ENCODE results near the gene SQSTM1. TPM values are rescaled to one million over a fixed set of nuclear protein-coding genes. Genes with fewer than 3 reads are reported as not detected.

The SQSTM1 gene
- total RNA-seq, 1 donor from 2014 or later: 297 TPM

DNA sequence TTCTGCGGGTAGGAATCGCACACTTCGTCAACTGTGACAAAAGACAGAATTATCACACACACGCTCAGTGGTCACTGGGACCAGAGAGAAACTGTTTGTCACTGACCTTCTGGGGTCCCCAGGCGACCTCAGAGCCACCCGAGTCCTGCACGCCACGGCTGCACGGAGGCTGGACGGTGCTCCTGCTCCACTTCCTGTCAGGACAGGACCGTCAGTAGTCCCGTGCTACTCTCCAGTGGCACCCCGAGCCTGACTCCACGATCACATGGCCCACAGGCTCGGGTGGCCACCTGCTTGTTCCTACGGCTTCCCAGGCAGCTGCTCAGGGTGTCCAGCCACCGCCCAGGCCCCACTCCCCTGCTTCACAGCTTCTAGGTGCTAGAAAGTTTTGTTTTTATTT is 20.1 kb downstream of the SQSTM1 start:
- TF ChIP-seq, protein P1, sequence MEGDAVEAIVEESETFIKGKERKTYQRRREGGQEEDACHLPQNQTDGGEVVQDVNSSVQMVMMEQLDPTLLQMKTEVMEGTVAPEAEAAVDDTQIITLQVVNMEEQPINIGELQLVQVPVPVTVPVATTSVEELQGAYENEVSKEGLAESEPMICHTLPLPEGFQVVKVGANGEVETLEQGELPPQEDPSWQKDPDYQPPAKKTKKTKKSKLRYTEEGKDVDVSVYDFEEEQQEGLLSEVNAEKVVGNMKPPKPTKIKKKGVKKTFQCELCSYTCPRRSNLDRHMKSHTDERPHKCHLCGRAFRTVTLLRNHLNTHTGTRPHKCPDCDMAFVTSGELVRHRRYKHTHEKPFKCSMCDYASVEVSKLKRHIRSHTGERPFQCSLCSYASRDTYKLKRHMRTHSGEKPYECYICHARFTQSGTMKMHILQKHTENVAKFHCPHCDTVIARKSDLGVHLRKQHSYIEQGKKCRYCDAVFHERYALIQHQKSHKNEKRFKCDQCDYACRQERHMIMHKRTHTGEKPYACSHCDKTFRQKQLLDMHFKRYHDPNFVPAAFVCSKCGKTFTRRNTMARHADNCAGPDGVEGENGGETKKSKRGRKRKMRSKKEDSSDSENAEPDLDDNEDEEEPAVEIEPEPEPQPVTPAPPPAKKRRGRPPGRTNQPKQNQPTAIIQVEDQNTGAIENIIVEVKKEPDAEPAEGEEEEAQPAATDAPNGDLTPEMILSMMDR (IDR thresholded peaks at IDR 0.05): no peak
- H3K4me3 Mint-ChIP-seq (ENCODE audit: unreplicated experiment): no peak overlapping the region
- DNase-seq (ENCODE audit: low spot score): peak; percentile 93
- no peak overlapping the region for H3K27ac Mint-ChIP-seq (ENCODE audit: unreplicated experiment)
- peaks cover 24% of the 10 kb centered on the region for H3K36me3 Mint-ChIP-seq (ENCODE audit: low read depth)
- no peaks in the 10 kb centered on the region for H3K4me1 Mint-ChIP-seq (ENCODE audit: low read depth)
- peaks cover 5% of the 10 kb centered on the region for H3K9me3 Mint-ChIP-seq (ENCODE audit: low read depth)
- H3K27me3 Mint-ChIP-seq (ENCODE audit: low read depth): no peaks in the 10 kb centered on the region

DNA sequence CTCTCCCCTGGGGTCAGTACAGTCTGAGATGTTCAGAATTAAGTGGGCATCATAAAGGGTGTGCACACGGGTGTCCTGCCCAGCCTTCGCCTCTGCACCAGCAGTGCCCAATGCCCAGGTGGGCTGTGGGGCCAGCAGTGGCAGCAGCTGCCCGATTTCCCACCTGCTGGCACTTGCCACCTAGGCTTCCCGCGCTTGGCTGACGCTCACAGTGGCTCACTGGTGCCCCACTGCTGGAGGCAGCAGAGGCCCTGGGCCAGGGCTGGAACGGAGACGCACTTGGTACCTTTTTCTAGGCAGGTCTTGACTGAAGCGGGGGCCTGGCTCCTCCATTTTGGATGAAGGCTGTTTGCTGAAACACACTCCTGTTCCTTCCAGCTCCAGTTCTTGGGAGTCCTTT is 20.9 kb downstream of the SQSTM1 start:
- peak; percentile 91 for DNase-seq (ENCODE audit: low spot score)
- TF ChIP-seq, protein P1 (IDR thresholded peaks at IDR 0.05): no peak
- Mint-ChIP-seq H3K4me3 (ENCODE audit: unreplicated experiment) (no peak overlapping the region), H3K27me3 (ENCODE audit: low read depth) (no peaks in the 10 kb centered on the region), H3K4me1 (ENCODE audit: low read depth) (no peaks in the 10 kb centered on the region), H3K36me3 (ENCODE audit: low read depth) (peaks cover 23% of the 10 kb centered on the region), H3K27ac (ENCODE audit: unreplicated experiment) (no peak overlapping the region), H3K9me3 (ENCODE audit: low read depth) (peaks cover 9% of the 10 kb centered on the region)

DNA sequence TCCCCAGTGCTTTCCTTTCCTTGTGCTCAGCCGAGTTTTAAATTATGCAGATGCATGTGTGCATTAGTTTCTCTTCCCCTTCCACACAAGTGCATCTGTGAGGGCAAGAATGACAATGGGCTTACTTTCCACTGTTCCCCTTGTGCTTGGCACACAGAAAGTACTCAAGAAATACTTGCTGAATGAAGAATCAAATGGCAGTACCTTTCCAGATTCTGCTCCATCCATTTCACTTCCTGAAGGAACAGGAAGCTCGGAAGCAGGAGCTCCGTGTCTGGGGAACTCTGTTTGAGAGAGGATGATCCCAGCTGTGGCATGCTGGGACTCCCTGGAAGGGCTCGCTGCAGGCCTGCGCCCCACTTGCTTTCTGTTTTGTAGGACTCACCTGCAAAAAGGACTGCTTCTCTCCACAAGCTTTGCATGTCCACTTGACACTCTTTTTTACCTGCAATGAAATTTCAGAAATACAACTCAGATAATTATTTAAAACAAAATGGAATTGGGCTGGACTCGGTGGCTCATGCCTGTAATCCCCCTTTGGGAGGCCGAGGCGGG is 32.4 kb downstream of the SQSTM1 start:
- no peak overlapping the region for H3K4me3 Mint-ChIP-seq (ENCODE audit: unreplicated experiment)
- TF ChIP-seq, protein P1 (IDR thresholded peaks at IDR 0.05): no peak
- H3K36me3 Mint-ChIP-seq (ENCODE audit: low read depth): peaks cover 20% of the 10 kb centered on the region
- H3K27ac Mint-ChIP-seq (ENCODE audit: unreplicated experiment): no peak overlapping the region
- DNase-seq (ENCODE audit: low spot score): peak; percentile 19
- H3K4me1 Mint-ChIP-seq (ENCODE audit: low read depth): peaks cover 14% of the 10 kb centered on the region
- H3K27me3 Mint-ChIP-seq (ENCODE audit: low read depth): no peaks in the 10 kb centered on the region
- H3K9me3 Mint-ChIP-seq (ENCODE audit: low read depth): no peaks in the 10 kb centered on the region

DNA sequence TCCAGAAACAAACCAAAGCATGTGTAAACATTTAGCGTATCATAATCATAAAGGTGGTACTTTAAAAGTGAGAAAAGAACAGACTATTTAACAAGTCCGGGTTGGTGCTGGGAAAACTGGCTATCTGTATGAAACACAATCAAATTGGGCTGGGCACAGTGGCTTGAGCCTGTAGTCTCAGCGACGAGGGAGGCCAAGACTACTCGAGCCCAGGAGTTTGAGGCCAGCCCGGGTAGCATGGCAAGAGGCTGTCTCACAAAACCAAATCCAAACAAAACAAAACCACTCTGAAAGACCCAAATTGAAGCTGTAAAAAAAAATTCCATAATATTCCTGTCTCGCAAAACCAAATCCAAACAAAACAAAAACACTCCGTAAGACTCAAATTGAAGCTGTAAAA is 33.7 kb downstream of the SQSTM1 start:
- DNase-seq (ENCODE audit: low spot score): no peak
- Mint-ChIP-seq H3K27me3 (ENCODE audit: low read depth) (no peaks in the 10 kb centered on the region), H3K4me3 (ENCODE audit: unreplicated experiment) (no peak overlapping the region), H3K27ac (ENCODE audit: unreplicated experiment) (no peak overlapping the region), H3K9me3 (ENCODE audit: low read depth) (no peaks in the 10 kb centered on the region), H3K4me1 (ENCODE audit: low read depth) (peaks cover 15% of the 10 kb centered on the region), H3K36me3 (ENCODE audit: low read depth) (peaks cover 20% of the 10 kb centered on the region)
- TF ChIP-seq, protein P1 (IDR thresholded peaks at IDR 0.05): no peak

DNA sequence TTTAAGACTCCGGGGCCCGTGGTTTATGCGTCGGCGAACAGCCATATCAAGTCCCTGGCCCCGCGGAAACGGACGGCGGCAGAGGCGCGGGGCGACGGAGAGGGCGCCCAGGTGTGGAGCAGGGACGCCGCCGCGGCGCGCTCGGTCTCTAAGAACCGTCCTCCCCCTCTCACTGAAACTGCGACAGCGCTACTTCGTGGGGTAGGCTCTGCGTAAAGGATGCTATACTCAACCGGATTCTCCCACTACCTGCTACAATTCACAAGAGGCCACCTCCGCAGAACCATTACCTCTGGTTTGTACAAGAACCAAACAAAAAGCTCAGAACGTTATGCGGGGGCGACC is 37.5 kb downstream of the SQSTM1 start:
- DNase-seq (ENCODE audit: low spot score): peak; percentile 60
- Mint-ChIP-seq H3K27ac (ENCODE audit: unreplicated experiment) (peak overlapping the region; percentile 96), H3K27me3 (ENCODE audit: low read depth) (no peaks in the 10 kb centered on the region), H3K4me3 (ENCODE audit: unreplicated experiment) (peak overlapping the region; percentile 98), H3K4me1 (ENCODE audit: low read depth) (peaks cover 27% of the 10 kb centered on the region), H3K36me3 (ENCODE audit: low read depth) (peaks cover 7% of the 10 kb centered on the region), H3K9me3 (ENCODE audit: low read depth) (no peaks in the 10 kb centered on the region)
- TF ChIP-seq, protein P1 (IDR thresholded peaks at IDR 0.05): no peak

All from chondrocyte (in vitro differentiated cells).